ENCODE results near the gene EHHADH. TPM values are rescaled to one million over a fixed set of nuclear protein-coding genes. Genes with fewer than 3 reads are reported as not detected.

The EHHADH gene
- total and polyA plus RNA-seq, 2 of the 13 experiments (the other 11 are each of a cell fraction or from before 2014, with no cell fraction given), result 14.5 to 38.9 TPM

DNA sequence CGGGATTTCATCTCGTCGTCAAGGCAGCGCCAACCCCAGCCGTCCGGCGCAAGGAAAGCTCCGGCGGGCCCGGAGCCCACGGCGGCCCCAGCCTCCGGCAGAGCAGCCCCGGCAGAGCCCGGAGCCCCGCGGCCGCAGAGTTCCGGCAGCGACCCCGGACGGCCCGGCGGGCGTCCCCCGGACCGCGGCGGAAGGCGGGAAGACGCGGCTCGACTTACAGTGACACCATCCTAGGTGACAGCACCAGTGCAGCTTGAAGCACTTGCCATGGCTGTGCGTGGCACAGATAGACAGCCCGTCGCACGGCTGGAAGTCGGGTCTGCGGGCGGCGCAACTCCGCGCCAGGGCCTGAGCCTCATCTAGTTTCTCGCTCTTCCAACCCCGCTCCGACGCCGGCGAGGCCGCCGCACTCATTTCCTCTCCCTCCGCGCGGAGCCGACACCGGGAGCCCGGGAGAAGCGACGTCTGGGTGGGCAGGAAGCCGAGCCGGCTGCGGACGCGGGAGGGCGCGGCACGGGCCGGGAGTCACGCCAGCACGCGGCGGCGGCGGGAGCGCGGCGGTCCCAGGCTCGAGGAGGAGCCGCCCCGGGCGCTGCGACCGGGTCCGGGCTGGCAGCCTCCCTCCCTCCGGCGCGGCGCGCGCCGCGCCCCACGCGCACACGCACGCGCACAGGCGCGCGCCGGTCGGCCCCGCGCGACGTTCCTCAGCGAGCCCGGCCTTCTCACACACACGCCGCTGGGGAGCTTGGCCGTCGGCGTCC, 101.3 kb downstream of the EHHADH start, which contains the start of gene C3orf70 (continued):
- TF ChIP-seq, protein P1, sequence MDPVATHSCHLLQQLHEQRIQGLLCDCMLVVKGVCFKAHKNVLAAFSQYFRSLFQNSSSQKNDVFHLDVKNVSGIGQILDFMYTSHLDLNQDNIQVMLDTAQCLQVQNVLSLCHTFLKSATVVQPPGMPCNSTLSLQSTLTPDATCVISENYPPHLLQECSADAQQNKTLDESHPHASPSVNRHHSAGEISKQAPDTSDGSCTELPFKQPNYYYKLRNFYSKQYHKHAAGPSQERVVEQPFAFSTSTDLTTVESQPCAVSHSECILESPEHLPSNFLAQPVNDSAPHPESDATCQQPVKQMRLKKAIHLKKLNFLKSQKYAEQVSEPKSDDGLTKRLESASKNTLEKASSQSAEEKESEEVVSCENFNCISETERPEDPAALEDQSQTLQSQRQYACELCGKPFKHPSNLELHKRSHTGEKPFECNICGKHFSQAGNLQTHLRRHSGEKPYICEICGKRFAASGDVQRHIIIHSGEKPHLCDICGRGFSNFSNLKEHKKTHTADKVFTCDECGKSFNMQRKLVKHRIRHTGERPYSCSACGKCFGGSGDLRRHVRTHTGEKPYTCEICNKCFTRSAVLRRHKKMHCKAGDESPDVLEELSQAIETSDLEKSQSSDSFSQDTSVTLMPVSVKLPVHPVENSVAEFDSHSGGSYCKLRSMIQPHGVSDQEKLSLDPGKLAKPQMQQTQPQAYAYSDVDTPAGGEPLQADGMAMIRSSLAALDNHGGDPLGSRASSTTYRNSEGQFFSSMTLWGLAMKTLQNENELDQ (CRISPR knock-in tag; IDR thresholded peaks at IDR 0.05; ENCODE audit: borderline replicate concordance), result no peak
- TF ChIP-seq NPAS2 (CRISPR knock-in tag; IDR thresholded peaks at IDR 0.05; ENCODE audit: borderline replicate concordance), result no peak
- no peak for TF ChIP-seq ZNF205 (CRISPR knock-in tag; IDR thresholded peaks at IDR 0.05)
- peak; percentile 61; the same call in 1 of the 2 replicates for TF ChIP-seq ZNF547 (CRISPR knock-in tag; IDR thresholded peaks at IDR 0.05)
- no peak for TF ChIP-seq ZC3H4 (CRISPR knock-in tag; IDR thresholded peaks at IDR 0.05; ENCODE audit: borderline replicate concordance)
- TF ChIP-seq HDAC2 (CRISPR knock-in tag; IDR thresholded peaks at IDR 0.05), result no peak
- no peak for TF ChIP-seq ZNF652 (CRISPR knock-in tag; IDR thresholded peaks at IDR 0.05; ENCODE audit: borderline replicate concordance, low read depth)
- peak; percentile 88 for TF ChIP-seq ZNF563 (CRISPR knock-in tag; IDR thresholded peaks at IDR 0.05)
- TF ChIP-seq ZNF850 (CRISPR knock-in tag; conservative IDR thresholded peaks at IDR 0.05), result no peak
- TF ChIP-seq FOXA3 (CRISPR knock-in tag; IDR thresholded peaks at IDR 0.05), result no peak
- TF ChIP-seq, protein P2, sequence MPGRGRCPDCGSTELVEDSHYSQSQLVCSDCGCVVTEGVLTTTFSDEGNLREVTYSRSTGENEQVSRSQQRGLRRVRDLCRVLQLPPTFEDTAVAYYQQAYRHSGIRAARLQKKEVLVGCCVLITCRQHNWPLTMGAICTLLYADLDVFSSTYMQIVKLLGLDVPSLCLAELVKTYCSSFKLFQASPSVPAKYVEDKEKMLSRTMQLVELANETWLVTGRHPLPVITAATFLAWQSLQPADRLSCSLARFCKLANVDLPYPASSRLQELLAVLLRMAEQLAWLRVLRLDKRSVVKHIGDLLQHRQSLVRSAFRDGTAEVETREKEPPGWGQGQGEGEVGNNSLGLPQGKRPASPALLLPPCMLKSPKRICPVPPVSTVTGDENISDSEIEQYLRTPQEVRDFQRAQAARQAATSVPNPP (CRISPR knock-in tag; IDR thresholded peaks at IDR 0.05), result peak; percentile 69
- TF ChIP-seq ZKSCAN8 (CRISPR knock-in tag; IDR thresholded peaks at IDR 0.05; ENCODE audit: borderline replicate concordance), result no peak
- 0 out of 2 replicates have a peak, but pooled peaks have one; percentile 34 for TF ChIP-seq ZNF225 (CRISPR knock-in tag; IDR thresholded peaks at IDR 0.05)
- TF ChIP-seq, protein P3, sequence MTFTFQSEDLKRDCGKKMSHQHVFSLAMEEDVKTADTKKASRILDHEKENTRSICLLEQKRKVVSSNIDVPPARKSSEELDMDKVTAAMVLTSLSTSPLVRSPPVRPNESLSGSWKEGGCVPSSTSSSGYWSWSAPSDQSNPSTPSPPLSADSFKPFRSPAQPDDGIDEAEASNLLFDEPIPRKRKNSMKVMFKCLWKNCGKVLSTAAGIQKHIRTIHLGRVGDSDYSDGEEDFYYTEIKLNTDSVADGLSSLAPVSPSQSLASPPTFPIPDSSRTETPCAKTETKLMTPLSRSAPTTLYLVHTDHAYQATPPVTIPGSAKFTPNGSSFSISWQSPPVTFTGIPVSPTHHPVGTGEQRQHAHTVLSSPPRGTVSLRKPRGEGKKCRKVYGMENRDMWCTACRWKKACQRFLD (CRISPR knock-in tag; IDR thresholded peaks at IDR 0.05; ENCODE audit: borderline replicate concordance), result 0 out of 2 replicates have a peak, but pooled peaks have one; percentile 40
- no peak; a peak in 1 of 4 replicates for TF ChIP-seq POLR2A (IDR thresholded peaks at IDR 0.05; ENCODE audit: insufficient read depth in 1 of 2, low read depth in 2 of 2, low read length in 2 of 2)
- peak; percentile 35; the same call in 1 of the 2 replicates for TF ChIP-seq ZNF367 (CRISPR knock-in tag; IDR thresholded peaks at IDR 0.05; ENCODE audit: borderline replicate concordance)
- no peak for TF ChIP-seq SETDB1 (CRISPR knock-in tag; IDR thresholded peaks at IDR 0.05; ENCODE audit: borderline replicate concordance)
- TF ChIP-seq, protein P4, sequence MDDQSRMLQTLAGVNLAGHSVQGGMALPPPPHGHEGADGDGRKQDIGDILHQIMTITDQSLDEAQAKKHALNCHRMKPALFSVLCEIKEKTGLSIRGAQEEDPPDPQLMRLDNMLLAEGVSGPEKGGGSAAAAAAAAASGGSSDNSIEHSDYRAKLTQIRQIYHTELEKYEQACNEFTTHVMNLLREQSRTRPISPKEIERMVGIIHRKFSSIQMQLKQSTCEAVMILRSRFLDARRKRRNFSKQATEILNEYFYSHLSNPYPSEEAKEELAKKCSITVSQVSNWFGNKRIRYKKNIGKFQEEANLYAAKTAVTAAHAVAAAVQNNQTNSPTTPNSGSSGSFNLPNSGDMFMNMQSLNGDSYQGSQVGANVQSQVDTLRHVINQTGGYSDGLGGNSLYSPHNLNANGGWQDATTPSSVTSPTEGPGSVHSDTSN (CRISPR knock-in tag; IDR thresholded peaks at IDR 0.05; ENCODE audit: borderline replicate concordance), result no peak
- TF ChIP-seq ZNF75D (CRISPR knock-in tag; IDR thresholded peaks at IDR 0.05; ENCODE audit: borderline replicate concordance), result no peak
- TF ChIP-seq ZNF333 (CRISPR knock-in tag; IDR thresholded peaks at IDR 0.05; ENCODE audit: borderline replicate concordance), result no peak
- TF ChIP-seq SAFB2 (CRISPR knock-in tag; IDR thresholded peaks at IDR 0.05; ENCODE audit: borderline replicate concordance, low read depth), result peak; percentile 71
- TF ChIP-seq KLF12 (CRISPR knock-in tag; IDR thresholded peaks at IDR 0.05; ENCODE audit: borderline replicate concordance), result no peak
- TF ChIP-seq, protein P5, sequence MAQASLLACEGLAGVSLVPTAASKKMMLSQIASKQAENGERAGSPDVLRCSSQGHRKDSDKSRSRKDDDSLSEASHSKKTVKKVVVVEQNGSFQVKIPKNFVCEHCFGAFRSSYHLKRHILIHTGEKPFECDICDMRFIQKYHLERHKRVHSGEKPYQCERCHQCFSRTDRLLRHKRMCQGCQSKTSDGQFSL (CRISPR knock-in tag; IDR thresholded peaks at IDR 0.05), result 0 out of 2 replicates have a peak, but pooled peaks have one; percentile 29
- peak; percentile 48 for TF ChIP-seq ASH2L (IDR thresholded peaks at IDR 0.05; ENCODE audit: insufficient read length, low read depth, low read length)
